Fibroblast of skin of left biceps (primary cell): ENCODE data around the gene ROS1.

Experiments used
- DNase-seq, 2 experiments: peaks; one replicate each; pipeline ENCODE4 v3.0.0-alpha.2; 2013; ENCODE audit warnings: low read depth in 2 of 2

The ROS1 gene

GRCh38 chr6:117441824-117442264, 16.1 kb upstream of the ROS1 start:
- DNase-seq, result peak; percentile 45 to 52

GRCh38 chr6:117440706-117441525, 15.2 kb upstream of the ROS1 start:
- peak; percentile 94 to 97 for DNase-seq

DNA sequence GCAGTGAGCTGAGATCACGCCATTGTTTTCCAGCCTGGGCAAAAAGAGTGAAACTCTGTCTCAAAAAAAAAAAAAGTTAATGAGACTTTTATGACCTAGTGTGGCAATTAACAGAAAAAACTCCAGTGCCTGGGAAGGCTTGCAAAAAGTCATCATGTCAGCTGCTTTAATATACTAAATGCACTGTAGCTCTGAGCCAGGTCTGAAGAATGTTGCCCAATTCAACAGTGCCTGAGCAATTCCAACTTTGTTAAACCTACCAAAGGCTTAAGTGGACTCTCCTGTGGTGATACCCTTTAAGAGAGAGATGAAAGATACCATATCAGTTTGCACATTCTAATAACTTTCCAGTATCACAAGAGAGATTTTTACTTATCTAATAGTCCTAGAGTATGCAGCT, 6.5 kb upstream of the ROS1 start:
- no peak for DNase-seq

GRCh38 chr6:117423754-117424153, 2.0 kb downstream of the ROS1 start:
- no peak for DNase-seq

DNA sequence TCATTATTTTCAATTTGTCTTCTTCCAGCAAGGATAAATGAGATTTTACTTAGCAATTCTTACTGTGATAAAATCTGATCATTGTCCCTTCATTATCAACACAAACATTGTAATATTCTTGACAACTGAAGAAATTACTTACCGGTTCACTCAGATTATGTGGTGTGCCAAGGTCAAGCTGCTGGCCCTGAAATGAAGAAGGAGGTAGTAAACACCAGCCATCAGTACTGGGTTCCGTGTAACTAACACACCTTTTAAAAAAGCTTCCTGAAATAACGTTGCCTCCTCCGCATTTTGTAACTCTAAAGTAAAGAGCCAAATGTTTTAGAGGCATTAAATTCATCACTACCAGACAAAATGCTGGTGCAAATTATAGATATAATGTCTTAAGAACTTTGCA, 7.4 kb downstream of the ROS1 start:
- DNase-seq, result no peak

DNA sequence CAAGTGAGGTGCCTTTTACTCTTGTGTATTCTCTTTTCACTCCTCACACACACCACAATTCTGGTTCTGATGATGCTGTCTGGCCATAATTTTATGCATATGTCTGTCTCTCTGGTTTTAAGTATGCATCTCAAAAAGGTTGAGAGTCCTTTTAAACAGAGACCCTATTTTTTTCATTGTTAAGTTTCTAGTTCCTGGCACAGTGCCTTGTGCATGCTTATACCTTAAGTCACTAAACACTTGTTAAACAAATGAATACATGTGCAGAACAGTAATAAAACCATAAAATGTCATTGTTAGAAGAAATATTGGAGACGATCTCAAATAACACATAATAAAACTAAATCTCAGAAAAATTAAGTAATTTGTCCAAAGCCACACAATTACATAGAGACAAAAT, 7.9 kb downstream of the ROS1 start:
- no peak for DNase-seq

DNA sequence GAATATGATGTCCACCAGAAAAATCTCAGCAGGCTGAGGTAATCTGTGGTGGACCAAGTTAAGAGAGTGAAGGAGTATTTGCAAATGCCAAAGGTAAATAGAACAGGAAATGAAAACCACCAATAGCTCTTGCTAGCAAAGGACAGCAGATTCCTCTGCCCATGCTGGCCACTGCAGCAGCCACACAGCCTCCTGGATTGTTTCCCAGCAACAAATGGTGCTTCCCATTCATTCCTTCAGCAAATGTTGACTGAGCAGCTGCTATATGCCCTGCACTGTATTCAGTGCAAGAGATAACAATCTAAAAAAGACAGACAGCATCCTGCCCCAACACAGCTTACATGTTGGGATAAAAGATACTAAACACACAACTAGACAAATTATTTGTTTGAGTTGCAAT, 11.0 kb downstream of the ROS1 start:
- DNase-seq, result no peak

GRCh38 chr6:117411474-117411873, 14.3 kb downstream of the ROS1 start:
- DNase-seq, result no peak

DNA sequence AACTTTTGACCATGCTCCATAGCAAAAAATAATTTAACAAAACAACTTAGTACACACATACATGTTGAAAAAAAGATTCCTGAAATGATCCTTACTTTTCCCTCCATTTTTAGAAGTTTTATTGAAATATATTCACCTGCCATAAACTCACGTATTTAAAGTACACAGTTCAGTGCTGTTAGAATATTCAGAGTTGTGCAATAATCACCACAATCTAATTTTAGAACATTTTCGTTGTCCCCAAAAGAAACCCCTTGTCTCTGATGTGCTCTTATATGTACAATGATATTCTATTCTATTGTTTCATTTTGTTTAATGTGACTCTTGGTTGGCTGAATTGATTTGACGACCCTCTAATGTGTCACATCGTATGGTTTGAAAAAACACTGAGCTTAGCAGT, 15.9 kb downstream of the ROS1 start:
- no peak for DNase-seq

DNA sequence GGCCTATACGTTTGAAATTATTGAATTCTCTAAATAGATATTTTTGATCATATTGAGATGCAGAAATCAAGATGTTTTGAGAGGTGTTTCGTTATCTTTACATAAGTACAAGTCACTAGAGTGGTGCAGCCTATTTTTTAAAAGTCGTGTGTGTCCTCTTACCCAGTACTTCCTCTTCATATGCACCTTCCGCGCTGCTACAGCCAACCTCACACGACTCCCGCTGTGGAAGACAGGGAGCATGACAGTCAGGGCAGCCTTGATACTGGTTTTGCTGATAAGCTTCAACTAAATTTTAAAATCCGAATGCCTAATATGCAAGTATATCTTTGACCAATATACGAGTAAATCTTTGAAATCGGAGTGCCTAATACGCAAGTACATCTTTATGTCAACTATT, 16.3 kb downstream of the ROS1 start:
- no peak for DNase-seq

DNA sequence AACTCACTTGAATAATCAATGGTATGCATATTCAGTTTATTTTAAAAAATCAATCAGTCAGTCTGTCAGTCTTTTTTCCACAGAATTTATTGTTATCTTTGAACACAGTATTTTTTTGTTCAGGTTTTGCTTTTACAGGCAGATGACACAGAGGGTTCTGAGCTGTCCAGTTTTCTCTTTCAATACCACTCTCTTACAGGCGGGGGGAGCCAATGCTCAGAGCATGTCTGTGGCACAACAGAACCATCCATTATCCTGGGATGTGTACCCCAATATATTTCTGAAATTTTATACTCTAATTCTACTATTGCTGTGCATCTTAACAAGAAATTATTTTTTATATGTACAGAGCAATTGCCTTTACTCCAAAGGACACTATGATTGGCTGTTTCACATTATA, 21.2 kb downstream of the ROS1 start:
- DNase-seq, result no peak

DNA sequence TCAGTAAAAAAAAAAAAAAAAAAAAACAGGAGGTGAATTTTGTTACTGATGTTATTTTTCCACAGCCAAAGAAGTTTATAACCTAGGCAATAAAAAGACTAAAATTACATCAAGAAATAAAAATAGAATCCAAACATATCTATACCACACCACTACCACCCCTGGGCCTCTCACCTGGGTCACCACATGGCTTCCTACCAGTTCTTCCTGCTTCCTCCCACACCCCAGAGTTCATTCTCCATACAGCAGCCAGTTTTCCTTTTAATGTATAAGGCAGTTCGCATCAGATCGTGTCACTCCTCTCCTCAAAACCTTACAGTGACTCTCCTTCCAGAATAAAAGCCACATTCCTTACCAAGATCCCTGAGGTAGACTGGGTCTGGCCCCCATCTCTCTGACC, 23.9 kb downstream of the ROS1 start:
- DNase-seq, result no peak

- DNase-seq, result no peak
Observed at GRCh38 chr6:117399924-117400323, 25.8 kb downstream of the ROS1 start.

- DNase-seq, result no peak
Observed at GRCh38 chr6:117399126-117399525, 26.6 kb downstream of the ROS1 start.

GRCh38 chr6:117397536-117398227, 28.1 kb downstream of the ROS1 start:
- peak in 1 of 2 experiments; percentile 11 for DNase-seq

GRCh38 chr6:117396228-117396627, 29.5 kb downstream of the ROS1 start:
- DNase-seq, result no peak

DNA sequence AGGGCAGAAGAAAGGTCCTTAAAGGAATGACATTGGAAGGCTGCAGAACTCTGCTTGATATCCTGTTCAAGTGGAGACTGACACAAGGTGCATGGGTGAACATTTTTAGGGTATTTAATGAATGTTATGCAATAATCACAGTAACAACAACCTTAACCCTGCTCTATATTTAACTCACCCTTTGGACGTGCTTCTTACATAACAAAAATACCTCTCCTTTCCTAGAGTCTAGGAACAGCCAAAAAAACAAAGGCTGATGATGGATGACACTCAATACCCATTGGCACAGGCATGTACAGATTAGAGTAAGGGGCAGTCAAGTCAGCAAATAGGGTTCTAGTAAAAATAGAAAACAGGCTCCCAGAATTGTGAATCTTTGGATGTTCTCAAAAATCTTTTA, 30.6 kb downstream of the ROS1 start:
- DNase-seq, result no peak

- DNase-seq, result no peak
Observed at GRCh38 chr6:117393045-117393444, 32.7 kb downstream of the ROS1 start.

GRCh38 chr6:117391874-117392583, 33.7 kb downstream of the ROS1 start:
- no peak for DNase-seq

- no peak for DNase-seq
Observed at GRCh38 chr6:117389227-117390057, 36.3 kb downstream of the ROS1 start.

- no peak for DNase-seq
Observed at GRCh38 chr6:117387454-117387974, 38.2 kb downstream of the ROS1 start.

GRCh38 chr6:117384659-117385058, 41.1 kb downstream of the ROS1 start:
- DNase-seq, result no peak
